Activated CD4-positive, alpha-beta T cell treated with anti-CD3 and anti-CD28 coated beads, Interleukin-2, amount 10 ng/mL, durations not matched to agents 7 days and 5 days (primary cell): Measurements from ENCODE around the gene ELOVL2. TPM values are rescaled to one million over a fixed set of nuclear protein-coding genes. Genes with fewer than 3 reads are reported as not detected.
A peak's percentile ranks its signal among the peaks of the same experiment; 100 is the strongest.

ENCODE experiments used
- CTCF ChIA-PET: fragments of 350-600 bp; sonication (Branson Sonifier 250); formaldehyde crosslinking; loops from one replicate; lab custom pipeline; 2021; ENCODE audit warnings: antibody characterized with exemption; lab: Charles Lee
- POLR2A ChIA-PET: fragments of 350-600 bp; sonication (Branson Sonifier 250); formaldehyde crosslinking; loops from one replicate; lab custom pipeline; 2021; ENCODE audit warnings: antibody characterized with exemption; lab: Charles Lee
- DNase-seq: peaks from one replicate; pipeline ENCODE4 v3.0.0-alpha.2; 2020
- H3K27ac Mint-ChIP-seq: one replicate; pipeline ENCODE4 v1.8.0; 2021; ENCODE audit warnings: mild to moderate bottlenecking, moderate library complexity, mixed read lengths
- H3K27me3 Mint-ChIP-seq: one replicate; pipeline ENCODE4 v1.8.0; 2021; ENCODE audit warnings: mixed read lengths
- H3K36me3 Mint-ChIP-seq: one replicate; pipeline ENCODE4 v1.8.0; 2021; ENCODE audit warnings: low read depth, mixed read lengths
- H3K4me1 Mint-ChIP-seq: one replicate; pipeline ENCODE4 v1.8.0; 2021; ENCODE audit warnings: mixed read lengths
- H3K4me3 Mint-ChIP-seq: one replicate; pipeline ENCODE4 v1.8.0; 2021; ENCODE audit warnings: mild to moderate bottlenecking, moderate library complexity, mixed read lengths
- H3K9me3 Mint-ChIP-seq: one replicate; pipeline ENCODE4 v1.8.0; 2021; ENCODE audit warnings: mixed read lengths
- total RNA-seq, 2 experiments: library from RNA; stranded (reverse); gene quantifications; one replicate each; pipeline ENCODE4 v1.2.3, GENCODE V29; 2021

ELOVL2 gene
- total RNA-seq, 2 experiments from 2014 or later = not detected

DNA sequence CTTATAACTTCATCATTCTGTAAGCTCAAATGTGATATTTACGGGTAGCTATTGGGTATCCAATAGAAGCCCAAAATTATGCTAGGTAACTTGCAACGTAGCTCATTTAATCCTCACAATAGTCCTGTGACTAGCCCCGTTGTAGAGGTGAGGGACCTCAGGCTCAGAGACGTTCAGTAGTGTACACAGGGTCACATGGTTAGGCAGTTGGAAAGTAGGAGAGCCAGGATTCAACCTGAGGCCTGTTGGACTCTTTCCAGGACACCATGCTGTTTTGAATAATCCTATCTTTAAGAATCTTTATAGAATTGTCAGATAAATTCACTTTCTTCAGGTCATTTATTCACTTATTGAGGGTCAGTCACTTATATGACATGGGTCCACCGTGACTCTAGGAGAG, 9.2 kb upstream of the ELOVL2 start:
- no peak overlapping the region for H3K27ac Mint-ChIP-seq
- H3K9me3 Mint-ChIP-seq = no peaks in the 10 kb centered on the region
- no peaks in the 10 kb centered on the region for H3K4me1 Mint-ChIP-seq
- peaks cover 17% of the 10 kb centered on the region for H3K27me3 Mint-ChIP-seq
- ChIA-PET POLR2A (interaction anchor here (1.2 kb wide), 1 partner anchor 12 kb away, joined by 3 read pairs; no protein-coding TSS in a partner anchor), CTCF (interaction anchor here (0.6 to 1.2 kb wide), 6 partner anchors 11 to 556 kb away, joined by 3 to 5 read pairs (median 4); no protein-coding TSS in a partner anchor)
- DNase-seq = no peak
- H3K4me3 Mint-ChIP-seq = no peak overlapping the region
- no peaks in the 10 kb centered on the region for H3K36me3 Mint-ChIP-seq

DNA sequence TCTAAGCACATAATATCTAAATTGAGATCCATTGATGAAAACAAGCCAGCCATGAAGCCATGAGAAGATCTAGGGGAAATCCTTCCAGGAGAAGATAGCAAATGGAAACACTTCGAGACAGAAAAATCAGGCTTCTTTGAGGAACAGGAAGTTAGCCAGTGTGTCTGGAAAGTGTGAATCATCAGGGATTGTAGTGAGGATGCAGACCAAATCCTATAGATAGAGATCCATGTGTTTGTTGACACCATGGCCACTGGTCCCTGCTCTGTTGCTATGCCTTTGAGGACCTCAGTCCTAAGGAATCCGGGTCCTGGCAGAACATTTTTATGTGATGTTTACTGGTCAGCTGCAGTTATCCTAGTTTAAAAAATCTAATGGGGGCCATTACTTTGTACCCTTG, 6.6 kb upstream of the ELOVL2 start:
- Mint-ChIP-seq H3K4me3 (no peak overlapping the region), H3K27ac (no peak overlapping the region), H3K36me3 (no peaks in the 10 kb centered on the region), H3K27me3 (peaks cover 34% of the 10 kb centered on the region), H3K4me1 (no peaks in the 10 kb centered on the region), H3K9me3 (no peaks in the 10 kb centered on the region)
- ChIA-PET POLR2A (no interaction called here), CTCF (interaction anchor here (0.6 kb wide), 1 partner anchor 1846 kb away, joined by 3 read pairs; no protein-coding TSS in a partner anchor)
- no peak for DNase-seq

DNA sequence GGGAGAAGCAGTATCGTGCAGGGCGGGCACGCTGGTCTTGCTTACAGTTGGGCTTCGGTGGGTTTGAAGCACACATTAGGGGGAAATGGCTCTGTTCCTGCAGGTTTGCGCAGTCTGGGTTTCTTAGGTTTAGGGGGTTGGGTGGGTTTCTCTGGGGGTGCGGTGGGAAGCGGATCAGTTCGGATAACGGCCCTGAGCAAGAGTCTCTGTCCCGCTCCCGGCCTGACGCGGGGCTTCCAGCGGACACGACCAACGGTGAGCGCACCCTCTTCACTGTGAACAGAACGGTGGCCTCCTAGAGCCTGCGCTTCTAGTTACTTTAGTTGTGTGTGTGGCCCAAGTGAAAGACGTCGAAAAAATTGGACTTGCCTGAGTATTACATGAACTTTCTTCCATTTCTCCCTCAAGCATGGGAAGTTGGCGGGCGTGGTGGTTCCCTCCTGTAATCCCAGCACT, 635 bp upstream of the ELOVL2 start:
- POLR2A ChIA-PET = no interaction called here
- no peak for DNase-seq
- H3K27ac Mint-ChIP-seq = no peak overlapping the region
- no peaks in the 10 kb centered on the region for H3K9me3 Mint-ChIP-seq
- CTCF ChIA-PET = no interaction called here
- peaks cover 14% of the 10 kb centered on the region for H3K4me1 Mint-ChIP-seq
- H3K27me3 Mint-ChIP-seq = peaks cover 71% of the 10 kb centered on the region
- H3K4me3 Mint-ChIP-seq = peak overlapping the region; percentile 68
- no peaks in the 10 kb centered on the region for H3K36me3 Mint-ChIP-seq

DNA sequence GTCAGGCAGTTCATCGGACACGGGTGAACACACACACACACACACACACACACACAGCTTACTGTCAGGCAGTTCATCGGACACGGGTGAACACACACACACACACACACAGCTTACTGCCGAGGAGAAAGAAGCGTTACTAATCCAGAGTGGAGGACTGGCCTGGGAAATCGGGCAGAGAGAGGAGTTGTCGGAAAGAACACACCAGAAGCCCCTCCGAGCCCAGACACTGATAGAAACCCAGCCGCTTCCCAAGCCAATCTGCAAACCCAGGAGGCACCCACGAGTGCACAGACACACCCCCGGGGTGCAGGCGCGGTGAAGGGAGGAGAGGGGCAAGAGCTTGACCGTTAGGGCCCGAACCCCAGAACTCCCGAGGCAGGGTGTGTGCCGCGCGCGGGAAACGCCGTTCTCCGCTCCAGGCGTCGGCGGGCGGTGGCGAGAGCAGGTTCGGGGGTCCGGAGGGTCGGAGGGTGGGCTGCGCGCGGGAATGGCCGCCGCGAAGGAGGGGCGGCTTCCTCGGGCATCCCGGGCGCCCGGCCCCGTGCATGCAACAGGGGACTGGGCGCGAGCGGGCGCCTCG, 636 bp downstream of the ELOVL2 start:
- H3K27me3 Mint-ChIP-seq = peaks cover 72% of the 10 kb centered on the region
- H3K4me1 Mint-ChIP-seq = peaks cover 14% of the 10 kb centered on the region
- no peak overlapping the region for H3K27ac Mint-ChIP-seq
- POLR2A ChIA-PET = no interaction called here
- no peak for DNase-seq
- CTCF ChIA-PET = interaction anchor here (0.5 kb wide), 1 partner anchor 21 kb away, joined by 6 read pairs; no protein-coding TSS in a partner anchor
- peak overlapping the region; percentile 35 for H3K4me3 Mint-ChIP-seq
- no peaks in the 10 kb centered on the region for H3K36me3 Mint-ChIP-seq
- H3K9me3 Mint-ChIP-seq = no peaks in the 10 kb centered on the region

DNA sequence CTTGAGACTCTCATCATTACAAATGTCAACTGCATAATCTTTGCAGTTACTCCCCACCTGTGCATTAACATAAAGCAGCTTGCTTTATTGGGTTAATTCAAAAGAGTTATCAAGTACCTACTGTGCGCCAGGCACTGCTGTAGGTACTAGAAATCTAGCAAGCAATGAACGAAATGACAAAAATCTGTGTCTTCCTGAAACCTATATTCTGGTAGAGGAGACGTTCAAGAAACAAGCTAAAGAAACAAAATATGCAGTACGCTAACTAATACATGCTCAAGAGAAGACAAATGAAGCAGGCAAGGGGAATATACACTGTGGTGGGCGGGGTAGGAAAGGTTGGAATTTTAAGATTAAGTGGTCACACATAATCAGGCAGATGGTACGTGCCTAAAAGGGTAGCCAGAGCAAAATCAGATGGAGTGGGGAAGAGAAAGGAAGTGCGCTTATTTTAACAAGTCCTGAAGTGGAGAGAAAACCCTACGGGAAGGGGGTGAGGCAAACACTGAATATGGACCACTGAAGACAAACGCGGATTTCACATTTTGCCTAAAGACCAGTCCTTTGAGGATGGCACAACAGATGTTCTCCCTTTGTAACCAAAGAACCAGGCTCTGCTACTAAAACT, 1.2 kb downstream of the ELOVL2 start:
- no peaks in the 10 kb centered on the region for H3K9me3 Mint-ChIP-seq
- CTCF ChIA-PET = interaction anchor here (0.5 kb wide), 1 partner anchor 22 kb away, joined by 6 read pairs; no protein-coding TSS in a partner anchor
- DNase-seq = no peak
- no peaks in the 10 kb centered on the region for H3K36me3 Mint-ChIP-seq
- peaks cover 70% of the 10 kb centered on the region for H3K27me3 Mint-ChIP-seq
- H3K4me3 Mint-ChIP-seq = peak overlapping the region; percentile 35
- H3K4me1 Mint-ChIP-seq = peaks cover 14% of the 10 kb centered on the region
- no peak overlapping the region for H3K27ac Mint-ChIP-seq
- POLR2A ChIA-PET = no interaction called here

DNA sequence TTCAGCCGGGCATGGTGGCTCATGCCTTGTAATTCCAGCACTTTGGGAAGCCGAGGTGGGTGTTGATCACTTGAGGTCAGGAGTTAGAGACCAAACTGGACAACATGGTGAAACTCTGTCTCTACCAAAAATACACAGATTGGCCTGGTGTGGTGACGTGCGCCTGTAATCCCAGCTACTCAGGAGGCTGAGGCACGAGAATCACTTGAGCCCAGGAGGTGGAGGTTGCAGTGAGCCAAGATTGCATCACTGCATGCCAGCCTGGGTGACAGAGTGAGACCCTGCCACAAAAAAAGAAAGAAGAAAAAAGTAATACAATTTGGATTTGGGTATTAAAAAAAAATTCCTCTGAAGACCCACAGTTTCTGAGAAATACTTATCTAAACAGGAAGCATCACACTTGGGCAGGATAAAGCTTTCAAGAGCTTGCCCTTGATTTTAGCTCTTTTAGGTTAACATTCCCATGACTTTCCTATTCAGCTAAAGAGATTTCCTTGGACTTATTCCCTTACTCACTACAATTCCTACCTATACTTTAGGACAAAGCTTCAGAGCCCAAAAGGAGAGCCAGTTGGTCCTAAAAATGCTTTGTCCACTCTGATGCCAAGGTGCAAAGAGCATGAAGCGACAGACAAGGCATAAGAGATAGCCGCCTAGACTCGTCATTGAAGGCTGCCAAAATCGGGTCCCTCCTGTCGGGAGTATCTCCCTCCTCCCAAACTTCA, 1.9 kb downstream of the ELOVL2 start:
- Mint-ChIP-seq H3K4me1 (peaks cover 14% of the 10 kb centered on the region), H3K27ac (no peak overlapping the region), H3K27me3 (peaks cover 72% of the 10 kb centered on the region), H3K9me3 (no peaks in the 10 kb centered on the region), H3K36me3 (no peaks in the 10 kb centered on the region), H3K4me3 (no peak overlapping the region)
- CTCF ChIA-PET = no interaction called here
- no peak for DNase-seq
- POLR2A ChIA-PET = no interaction called here

DNA sequence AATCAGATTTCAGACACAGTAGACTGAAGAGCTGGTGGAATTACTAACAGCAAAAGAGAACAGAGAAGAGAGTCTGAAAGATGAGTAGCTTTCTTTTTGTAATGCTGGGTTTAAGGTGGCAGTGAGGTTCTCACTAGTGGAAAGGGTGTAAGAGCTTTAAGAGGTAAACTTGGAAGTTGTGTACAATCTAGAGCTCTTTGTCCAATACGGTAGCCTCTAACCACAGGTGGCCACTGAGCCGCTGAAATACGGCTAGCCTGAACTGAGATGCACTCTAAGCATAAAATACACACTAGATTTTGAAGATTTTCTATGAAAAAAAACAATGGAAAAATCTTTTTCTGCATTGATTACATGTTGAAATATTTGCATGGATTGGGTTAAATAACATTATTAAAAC, 4.0 kb downstream of the ELOVL2 start:
- peaks cover 74% of the 10 kb centered on the region for H3K27me3 Mint-ChIP-seq
- no peak overlapping the region for H3K4me3 Mint-ChIP-seq
- ChIA-PET CTCF (no interaction called here), POLR2A (no interaction called here)
- no peaks in the 10 kb centered on the region for H3K36me3 Mint-ChIP-seq
- no peak overlapping the region for H3K27ac Mint-ChIP-seq
- no peaks in the 10 kb centered on the region for H3K9me3 Mint-ChIP-seq
- peaks cover 14% of the 10 kb centered on the region for H3K4me1 Mint-ChIP-seq
- no peak for DNase-seq

DNA sequence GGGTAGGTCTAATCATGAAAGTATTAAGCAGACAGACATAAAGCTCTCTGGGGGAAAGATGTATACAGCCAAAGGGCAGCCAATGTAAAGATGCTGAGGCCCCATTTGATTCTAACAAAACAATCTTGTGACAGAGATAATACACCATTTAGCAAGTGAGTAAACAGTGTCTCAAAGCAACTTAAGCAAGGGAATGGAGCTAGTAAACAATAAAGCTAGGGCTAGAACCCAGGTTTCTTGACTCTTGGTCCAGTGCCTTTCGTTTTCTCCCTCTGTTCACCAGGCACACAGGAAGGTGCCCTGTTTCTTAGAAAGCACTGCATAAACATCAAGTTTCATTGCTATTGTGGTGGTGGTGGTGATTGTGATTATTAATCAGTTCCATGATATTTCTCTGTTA, 5.1 kb downstream of the ELOVL2 start:
- CTCF ChIA-PET = no interaction called here
- DNase-seq = no peak
- Mint-ChIP-seq H3K9me3 (no peaks in the 10 kb centered on the region), H3K4me1 (peaks cover 9% of the 10 kb centered on the region), H3K4me3 (no peak overlapping the region), H3K27ac (no peak overlapping the region), H3K27me3 (peaks cover 73% of the 10 kb centered on the region), H3K36me3 (no peaks in the 10 kb centered on the region)
- POLR2A ChIA-PET = no interaction called here

DNA sequence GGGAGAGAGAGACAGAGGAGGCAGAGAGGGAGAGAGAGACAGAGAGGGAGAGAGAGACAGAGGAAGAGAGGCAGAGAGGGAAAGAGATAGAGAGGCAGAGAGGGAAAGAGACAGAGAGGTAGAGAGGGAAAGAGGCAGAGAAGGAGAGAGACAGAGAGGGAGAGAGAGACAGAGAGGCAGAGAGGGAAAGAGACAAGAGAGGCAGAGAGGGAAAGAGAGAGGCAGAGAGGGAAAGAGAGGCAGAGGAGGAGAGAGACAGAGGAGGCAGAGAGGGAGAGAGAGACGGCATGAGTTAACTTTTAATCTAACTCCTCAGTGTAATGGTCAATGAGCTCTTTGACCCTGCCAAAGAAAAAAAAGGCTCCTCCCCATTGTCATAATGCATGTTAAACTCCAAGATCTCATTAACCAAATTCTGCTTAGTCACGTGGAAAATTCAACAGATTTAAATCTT, 7.1 kb downstream of the ELOVL2 start:
- H3K9me3 Mint-ChIP-seq = no peaks in the 10 kb centered on the region
- H3K36me3 Mint-ChIP-seq = no peaks in the 10 kb centered on the region
- POLR2A ChIA-PET = no interaction called here

DNA sequence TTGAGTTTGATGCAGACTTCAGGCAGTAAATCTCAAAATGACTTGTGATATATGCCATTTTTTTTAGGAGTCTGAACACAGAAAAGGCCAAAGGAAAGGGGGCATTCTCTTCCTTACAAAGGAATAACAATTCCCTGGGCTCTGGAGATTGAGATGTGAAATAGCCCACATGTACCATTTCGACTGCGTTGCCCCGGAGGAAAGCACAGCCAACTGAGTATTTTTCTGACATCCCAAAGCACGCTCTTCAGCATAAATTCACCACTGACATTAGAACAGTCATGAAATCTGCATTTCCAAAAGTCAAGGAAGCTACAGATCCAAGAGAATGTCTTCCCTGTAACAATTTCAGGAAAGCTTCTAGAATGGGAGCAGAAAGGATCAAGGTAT, 7.8 kb downstream of the ELOVL2 start:
- ChIA-PET POLR2A (no interaction called here), CTCF (interaction anchor here (0.6 kb wide), 1 partner anchor 32 kb away, joined by 3 read pairs; no protein-coding TSS in a partner anchor)
- Mint-ChIP-seq H3K27ac (no peak overlapping the region), H3K9me3 (no peaks in the 10 kb centered on the region), H3K27me3 (peaks cover 68% of the 10 kb centered on the region), H3K36me3 (no peaks in the 10 kb centered on the region), H3K4me1 (no peaks in the 10 kb centered on the region), H3K4me3 (no peak overlapping the region)
- no peak for DNase-seq

More for the DNA sequence above, 7.1 kb downstream of the ELOVL2 start:
- CTCF ChIA-PET = no interaction called here
- no peak overlapping the region for H3K4me3 Mint-ChIP-seq
- peaks cover 69% of the 10 kb centered on the region for H3K27me3 Mint-ChIP-seq
- H3K4me1 Mint-ChIP-seq = no peaks in the 10 kb centered on the region
- DNase-seq = no peak
- H3K27ac Mint-ChIP-seq = no peak overlapping the region

DNA sequence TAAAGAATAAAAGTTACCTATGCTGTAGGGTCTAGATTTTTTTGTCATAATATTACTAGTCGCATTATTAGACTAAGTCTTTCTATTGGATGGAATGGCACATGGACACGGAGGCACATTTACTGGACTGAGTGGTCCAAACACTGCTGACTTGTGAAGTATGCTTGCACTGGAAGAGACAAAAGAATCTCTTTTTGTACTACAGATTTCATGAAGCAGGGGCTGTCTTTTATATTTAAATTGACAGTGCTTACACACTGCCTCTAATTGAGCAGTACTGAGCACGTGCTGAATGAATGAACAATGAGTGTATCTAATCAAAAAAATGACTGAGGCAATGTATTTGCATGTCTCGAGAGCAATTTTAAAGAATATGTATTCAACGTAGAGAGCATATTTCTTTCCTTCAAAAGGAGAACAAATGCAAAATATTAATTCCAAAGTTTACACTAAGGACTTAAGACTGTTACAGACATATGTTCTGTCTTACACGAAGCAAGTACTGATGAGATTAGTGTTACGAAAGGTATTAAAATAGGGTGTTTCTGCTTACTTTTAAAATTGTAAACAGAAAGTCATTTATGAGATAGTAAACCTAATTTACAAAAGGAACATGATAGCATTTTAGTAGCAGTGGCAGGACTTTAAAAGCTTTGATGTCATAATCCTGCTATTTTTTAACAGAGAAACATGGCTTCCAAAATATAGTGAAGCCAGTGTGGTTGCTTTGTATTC, 8.3 kb downstream of the ELOVL2 start:
- H3K4me1 Mint-ChIP-seq = no peaks in the 10 kb centered on the region
- no peak for DNase-seq
- H3K36me3 Mint-ChIP-seq = no peaks in the 10 kb centered on the region
- no peak overlapping the region for H3K4me3 Mint-ChIP-seq
- POLR2A ChIA-PET = no interaction called here
- no peak overlapping the region for H3K27ac Mint-ChIP-seq
- CTCF ChIA-PET = interaction anchor here (0.6 kb wide), 1 partner anchor 32 kb away, joined by 3 read pairs; no protein-coding TSS in a partner anchor
- H3K27me3 Mint-ChIP-seq = peaks cover 64% of the 10 kb centered on the region
- H3K9me3 Mint-ChIP-seq = no peaks in the 10 kb centered on the region

DNA sequence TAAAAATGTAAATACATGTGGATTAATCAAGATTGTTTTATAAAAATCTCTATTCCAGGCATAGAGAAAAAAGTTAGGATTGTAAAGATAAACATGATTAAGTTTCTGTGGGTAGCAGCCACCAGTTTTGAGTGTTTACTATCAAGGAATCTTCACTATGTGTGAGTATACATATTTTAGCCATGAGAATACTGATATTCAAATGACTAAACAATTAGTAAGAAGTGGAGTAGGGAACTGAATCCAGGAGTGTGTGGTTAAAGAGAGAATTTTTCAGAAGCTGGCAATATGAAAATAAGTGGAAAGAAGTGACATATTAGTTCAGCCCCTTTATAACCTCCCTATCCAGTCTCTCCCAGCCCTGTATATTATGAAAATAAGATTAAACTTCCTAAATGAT, 10.3 kb downstream of the ELOVL2 start:
- Mint-ChIP-seq H3K4me1 (no peaks in the 10 kb centered on the region), H3K27ac (no peak overlapping the region), H3K27me3 (peaks cover 49% of the 10 kb centered on the region), H3K9me3 (no peaks in the 10 kb centered on the region), H3K36me3 (no peaks in the 10 kb centered on the region), H3K4me3 (no peak overlapping the region)
- no peak for DNase-seq
- ChIA-PET CTCF (no interaction called here), POLR2A (no interaction called here)
